Smooth muscle cell (in vitro differentiated cells): Measurements from ENCODE around the gene STUM. TPM values are rescaled to one million over a fixed set of nuclear protein-coding genes. Genes with fewer than 3 reads are reported as not detected.

Experiments
- DNase-seq: peaks from one replicate; lab custom pipeline; 2025; ENCODE audit not compliant: unreplicated experiment; lab: John Stamatoyannopoulos, UW
- H2AFZ ChIP-seq: fragments of 200-600 bp; sonication (generic); 2 replicates; pipeline ENCODE4 v1.6.0; 2016; ENCODE audit warnings: antibody characterized with exemption, low read depth, mild to moderate bottlenecking
- H3F3A ChIP-seq: fragments of 200-600 bp; sonication (generic); 2 replicates; pipeline ENCODE4 v1.6.0; 2017; ENCODE audit warnings: antibody characterized with exemption, low read depth
- H3K27ac ChIP-seq: fragments of 200-600 bp; sonication (generic); 2 replicates; pipeline ENCODE4 v1.5.1; 2016; ENCODE audit warnings: low read depth, mild to moderate bottlenecking
- H3K27me3 ChIP-seq: fragments of 200-600 bp; sonication (generic); 2 replicates; pipeline ENCODE4 v1.6.1; 2016; ENCODE audit warnings: low read depth, mild to moderate bottlenecking
- H3K36me3 ChIP-seq: fragments of 200-600 bp; sonication (generic); 2 replicates; pipeline ENCODE4 v1.5.1; 2016; ENCODE audit warnings: low read depth
- H3K4me1 ChIP-seq: fragments of 200-600 bp; sonication (generic); 2 replicates; pipeline ENCODE4 v1.5.1; 2016; ENCODE audit warnings: low read depth
- H3K4me2 ChIP-seq: fragments of 200-600 bp; sonication (generic); 2 replicates; pipeline ENCODE4 v1.6.0; 2016; ENCODE audit warnings: mild to moderate bottlenecking
- H3K4me3 ChIP-seq: fragments of 200-600 bp; sonication (generic); 2 replicates; pipeline ENCODE4 v1.5.1; 2016; ENCODE audit warnings: mild to moderate bottlenecking
- H3K79me2 ChIP-seq: fragments of 200-600 bp; sonication (generic); 2 replicates; pipeline ENCODE4 v1.6.0; 2016; ENCODE audit warnings: low read depth, mild to moderate bottlenecking
- H3K9ac ChIP-seq: fragments of 200-600 bp; sonication (generic); 2 replicates; pipeline ENCODE4 v1.6.0; 2016; ENCODE audit warnings: low read depth
- H3K9me3 ChIP-seq: fragments of 200-600 bp; sonication (generic); replicated peaks from 2 replicates; pipeline ENCODE4 v1.5.1; 2016; ENCODE audit warnings: low read depth
- H4K20me1 ChIP-seq: fragments of 200-600 bp; sonication (generic); 2 replicates; pipeline ENCODE4 v1.6.0; 2016; ENCODE audit warnings: low read depth
- WGBS: methylation state at CpG from one replicate; pipeline ENCODE4 v1.1.7; 2016; ENCODE audit warnings: low lambda C conversion rate; 5-methylcytosine and 5-hydroxymethylcytosine counted together
- polyA plus RNA-seq: library from polyadenylated mRNA; unstranded; fragments of >200 nt; fragmentation: Nextera tagmentation; extraction: Ambion mirVana; gene quantifications from 2 replicates; pipeline ENCODE4 v1.2.1, GENCODE V29; 2016
- total RNA-seq: library from RNA; depleted of rRNA; stranded (reverse); fragments of >200 nt; gene quantifications from 2 replicates; pipeline ENCODE4 v1.2.3, GENCODE V29; 2014
- TF ChIP-seq, protein P1 (sequence below): fragments of 200-600 bp; sonication (generic); IDR thresholded peaks from 2 replicates; pipeline ENCODE4 v1.5.1; 2017; ENCODE audit warnings: borderline replicate concordance, mild to moderate bottlenecking, antibody characterized with exemption; ENCODE audit not compliant: insufficient read depth, poor library complexity, severe bottlenecking

The STUM gene
- total and polyA plus RNA-seq, 2 experiments from 2014 or later, result 0.04 TPM; not detected in 1

DNA sequence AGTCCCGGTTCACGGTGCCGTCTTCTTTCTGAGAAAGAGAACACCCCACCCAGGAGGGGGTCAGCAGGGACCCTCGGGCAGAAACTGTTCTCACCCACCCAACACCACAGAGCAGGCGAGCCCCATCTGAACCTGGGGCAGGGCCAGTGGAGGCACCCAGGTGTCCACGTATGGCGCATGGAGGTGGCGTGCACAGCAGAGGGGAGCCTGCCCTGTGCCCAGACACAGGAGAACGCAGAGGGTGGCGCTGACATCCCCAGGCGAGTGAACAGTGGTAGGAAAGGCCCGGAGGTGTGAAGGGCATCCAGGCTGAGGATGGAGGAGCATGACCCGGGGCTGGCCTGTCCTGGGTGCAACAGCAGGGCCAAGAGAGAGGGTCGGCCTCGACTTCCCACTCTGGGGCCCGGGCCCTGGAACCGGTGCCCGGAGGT, 91.1 kb downstream of the STUM start:
- Histone ChIP-seq H3K27me3 (no peaks in the 10 kb centered on the region), H3K79me2 (no peaks in the 10 kb centered on the region), H4K20me1 (no peaks in the 10 kb centered on the region), H3K4me2 (no peak overlapping the region), H3K4me1 (peaks cover 7% of the 10 kb centered on the region), H3K9me3 (no peaks in the 10 kb centered on the region), H3K27ac (no peak overlapping the region), H3K4me3 (no peak overlapping the region), H2AFZ (no peak overlapping the region), H3K9ac (no peak overlapping the region), H3F3A (no peaks in the 10 kb centered on the region), H3K36me3 (no peaks in the 10 kb centered on the region)
- WGBS, result 96% methylated on average over 18 of the region's 18 CpGs
- DNase-seq, result no peak
- TF ChIP-seq, protein P1, sequence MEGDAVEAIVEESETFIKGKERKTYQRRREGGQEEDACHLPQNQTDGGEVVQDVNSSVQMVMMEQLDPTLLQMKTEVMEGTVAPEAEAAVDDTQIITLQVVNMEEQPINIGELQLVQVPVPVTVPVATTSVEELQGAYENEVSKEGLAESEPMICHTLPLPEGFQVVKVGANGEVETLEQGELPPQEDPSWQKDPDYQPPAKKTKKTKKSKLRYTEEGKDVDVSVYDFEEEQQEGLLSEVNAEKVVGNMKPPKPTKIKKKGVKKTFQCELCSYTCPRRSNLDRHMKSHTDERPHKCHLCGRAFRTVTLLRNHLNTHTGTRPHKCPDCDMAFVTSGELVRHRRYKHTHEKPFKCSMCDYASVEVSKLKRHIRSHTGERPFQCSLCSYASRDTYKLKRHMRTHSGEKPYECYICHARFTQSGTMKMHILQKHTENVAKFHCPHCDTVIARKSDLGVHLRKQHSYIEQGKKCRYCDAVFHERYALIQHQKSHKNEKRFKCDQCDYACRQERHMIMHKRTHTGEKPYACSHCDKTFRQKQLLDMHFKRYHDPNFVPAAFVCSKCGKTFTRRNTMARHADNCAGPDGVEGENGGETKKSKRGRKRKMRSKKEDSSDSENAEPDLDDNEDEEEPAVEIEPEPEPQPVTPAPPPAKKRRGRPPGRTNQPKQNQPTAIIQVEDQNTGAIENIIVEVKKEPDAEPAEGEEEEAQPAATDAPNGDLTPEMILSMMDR, result no peak

DNA sequence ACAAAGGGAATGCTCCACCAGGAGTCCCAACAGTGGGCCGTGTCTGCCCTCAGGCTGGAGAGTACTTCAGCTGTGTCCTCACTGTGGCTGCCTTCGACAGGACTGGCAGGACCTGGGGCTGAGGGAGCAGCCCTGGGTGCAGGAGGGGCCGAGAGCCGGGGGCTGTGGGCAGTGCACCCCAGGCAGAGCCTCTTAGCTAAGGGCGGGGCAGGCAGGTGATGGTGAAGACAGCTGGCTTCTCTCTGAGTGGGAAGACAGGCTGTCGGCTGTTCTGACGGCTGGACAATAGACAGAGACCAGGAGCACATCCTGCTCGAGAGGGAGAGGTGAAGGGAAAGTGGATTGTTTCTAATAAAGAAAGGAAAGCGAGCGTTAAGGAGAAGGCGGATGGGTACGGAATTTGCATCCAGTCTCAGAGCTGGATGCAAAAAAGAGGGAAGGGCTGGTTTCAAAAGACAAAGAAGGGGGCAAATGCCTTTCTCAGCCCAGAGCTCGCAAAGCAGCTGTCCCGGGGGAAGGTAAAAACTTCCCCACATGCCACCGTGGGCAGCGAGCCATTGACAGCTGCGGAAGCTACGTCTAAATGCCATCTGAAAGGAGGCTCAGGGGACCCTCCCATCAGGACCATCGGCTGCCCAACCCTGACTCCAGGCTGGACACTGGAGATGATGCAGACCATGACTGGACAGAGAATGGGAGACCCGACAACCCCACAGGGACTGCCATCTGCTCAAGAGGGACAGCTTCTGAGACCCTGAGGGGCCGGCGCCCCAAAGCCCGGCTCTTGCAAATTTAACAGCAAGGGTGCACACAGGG, 92.0 kb downstream of the STUM start:
- Histone ChIP-seq H3K27me3 (no peaks in the 10 kb centered on the region), H4K20me1 (no peaks in the 10 kb centered on the region), H3K4me3 (no peak overlapping the region), H3K9ac (no peak overlapping the region), H3K4me1 (peaks cover 12% of the 10 kb centered on the region), H2AFZ (no peak overlapping the region), H3K9me3 (no peaks in the 10 kb centered on the region), H3K27ac (no peak overlapping the region), H3F3A (no peaks in the 10 kb centered on the region), H3K4me2 (no peak overlapping the region), H3K79me2 (no peaks in the 10 kb centered on the region), H3K36me3 (no peaks in the 10 kb centered on the region)
- DNase-seq, result no peak
- TF ChIP-seq, protein P1, result no peak
- 79% methylated on average over 23 of the region's 23 CpGs for WGBS

DNA sequence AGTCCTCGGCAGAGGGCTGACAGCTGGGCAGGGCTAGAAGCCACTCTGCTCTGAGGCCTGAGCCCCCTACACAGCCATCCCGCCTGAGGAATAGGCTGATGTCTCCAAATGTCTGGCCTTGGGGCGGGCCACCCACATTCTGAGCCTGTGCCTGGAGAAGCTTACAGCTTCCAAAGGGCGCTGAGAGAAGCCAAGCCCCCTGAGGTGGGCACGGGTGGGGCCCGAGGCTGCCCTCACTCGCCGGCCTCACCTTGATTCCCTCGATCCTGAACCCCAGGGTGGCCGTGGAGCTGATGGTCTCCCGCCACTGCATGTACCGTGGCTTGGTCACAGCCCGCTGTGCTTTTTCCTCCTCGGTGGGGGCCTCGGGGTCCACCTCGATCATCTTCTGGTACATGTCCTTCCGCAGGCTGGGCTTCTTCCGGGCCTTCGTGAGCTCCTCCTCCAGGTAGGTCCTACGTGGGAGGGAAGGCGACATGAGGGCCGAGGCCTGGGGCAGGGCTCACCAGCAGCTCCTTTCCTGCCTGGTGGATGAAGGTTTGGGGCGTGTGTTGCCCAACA, 93.2 kb downstream of the STUM start:
- no peaks in the 10 kb centered on the region for H3K36me3 ChIP-seq
- H3K9ac ChIP-seq, result no peak overlapping the region
- no peak overlapping the region for H3K4me3 ChIP-seq
- DNase-seq, result no peak
- H3F3A ChIP-seq, result no peaks in the 10 kb centered on the region
- WGBS, result 97% methylated on average over 23 of the region's 23 CpGs
- H3K27ac ChIP-seq, result no peak overlapping the region
- no peaks in the 10 kb centered on the region for H3K9me3 ChIP-seq
- H3K4me1 ChIP-seq, result peaks cover 17% of the 10 kb centered on the region
- H3K79me2 ChIP-seq, result no peaks in the 10 kb centered on the region
- TF ChIP-seq, protein P1, result no peak
- no peaks in the 10 kb centered on the region for H4K20me1 ChIP-seq
- H2AFZ ChIP-seq, result no peak overlapping the region
- no peaks in the 10 kb centered on the region for H3K27me3 ChIP-seq
- no peak overlapping the region for H3K4me2 ChIP-seq
